Stimulated activated CD4-positive, alpha-beta T cell treated with anti-CD3 and anti-CD28 coated beads, Interleukin-2, amount 100 ng/mL, for 24 hours (primary cell): Measurements from ENCODE around the gene CDKL5.

Experiments
- DNase-seq, 2 donors: peaks; one replicate each; pipeline ENCODE4 v3.0.0-alpha.2; 2020

Gene CDKL5

GRCh38 chrX:18654875-18655836 lies 229.7 kb downstream of the CDKL5 start:
- DNase-seq = no peak

- DNase-seq = no peak
Measured at GRCh38 chrX:18661273-18661672, 235.9 kb downstream of the CDKL5 start.

- DNase-seq = no peak
Measured at GRCh38 chrX:18664947-18665346, 239.5 kb downstream of the CDKL5 start.

- DNase-seq = no peak
Measured at GRCh38 chrX:18666614-18667013, 241.2 kb downstream of the CDKL5 start.

- DNase-seq = no peak
Measured at GRCh38 chrX:18668071-18668835, 242.8 kb downstream of the CDKL5 start.

GRCh38 chrX:18672008-18672407 lies 246.6 kb downstream of the CDKL5 start, which contains the start of gene RS1:
Gene RS1 (minus strand): TSS chrX:18672108. CDS start chrX:18672068, 40 bp downstream.
- no peak for DNase-seq

- peak; percentile 18 to 21 for DNase-seq
Measured at GRCh38 chrX:18674417-18674787, 249.0 kb downstream of the CDKL5 start.

- peak; percentile 74 to 78 for DNase-seq
Measured at GRCh38 chrX:18674788-18675735, 249.7 kb downstream of the CDKL5 start.

GRCh38 chrX:18676050-18676449 lies 250.6 kb downstream of the CDKL5 start:
- no peak for DNase-seq

GRCh38 chrX:18676470-18676869 lies 251.1 kb downstream of the CDKL5 start:
- DNase-seq = no peak

GRCh38 chrX:18677161-18677869 lies 251.9 kb downstream of the CDKL5 start:
- no peak for DNase-seq

GRCh38 chrX:18681996-18682395 lies 256.6 kb downstream of the CDKL5 start:
- DNase-seq = no peak

GRCh38 chrX:18682979-18683387 lies 257.6 kb downstream of the CDKL5 start:
- DNase-seq = no peak

- no peak for DNase-seq
Measured at GRCh38 chrX:18687856-18688495, 262.6 kb downstream of the CDKL5 start.

GRCh38 chrX:18691431-18691830 lies 266.0 kb downstream of the CDKL5 start:
- DNase-seq = no peak

- DNase-seq = no peak
Measured at GRCh38 chrX:18692541-18692940, 267.1 kb downstream of the CDKL5 start.

GRCh38 chrX:18696653-18697052 lies 271.2 kb downstream of the CDKL5 start:
- no peak for DNase-seq

- DNase-seq = no peak
Measured at GRCh38 chrX:18698737-18699650, 273.6 kb downstream of the CDKL5 start.

- DNase-seq = no peak
Measured at GRCh38 chrX:18701621-18702361, 276.4 kb downstream of the CDKL5 start.
